ENCODE results near the gene VPS39.

Gene VPS39

GRCh38 chr15:42119446-42119760 lies 88.7 kb downstream of the VPS39 start:
- Histone ChIP-seq H3K4me1 (ENCODE audit: insufficient read depth, low read length) (peaks cover 16% of the 10 kb centered on the region), H3K27me3 (ENCODE audit: insufficient read depth, low read length) (0 out of 2 replicates have a peak, but pooled peaks cover 2% of the 10 kb centered on the region), H3K36me3 (ENCODE audit: insufficient read depth, low read length) (no peaks in the 10 kb centered on the region), H3K27ac (ENCODE audit: low read depth, low read length) (no peak overlapping the region), H3K9me3 (ENCODE audit: insufficient read depth, low read depth, low read length) (0 out of 2 replicates have a peak, but pooled peaks cover 5% of the 10 kb centered on the region), H3K4me3 (ENCODE audit: low read length) (no peak overlapping the region), H3K9ac (ENCODE audit: low read depth, low read length) (no peak overlapping the region)
- 61% methylated on average over 5 of the region's 5 CpGs for WGBS

- Histone ChIP-seq H3K27ac (ENCODE audit: low read depth, low read length) (no peak overlapping the region), H3K9ac (ENCODE audit: low read depth, low read length) (no peak overlapping the region), H3K4me3 (ENCODE audit: low read length) (peak overlapping the region; percentile 28), H3K27me3 (ENCODE audit: insufficient read depth, low read length) (0 out of 2 replicates have a peak, but pooled peaks cover 2% of the 10 kb centered on the region), H3K36me3 (ENCODE audit: insufficient read depth, low read length) (no peaks in the 10 kb centered on the region), H3K4me1 (ENCODE audit: insufficient read depth, low read length) (peaks cover 16% of the 10 kb centered on the region), H3K9me3 (ENCODE audit: insufficient read depth, low read depth, low read length) (0 out of 2 replicates have a peak, but pooled peaks cover 5% of the 10 kb centered on the region)
- 47% methylated on average over 10 of the region's 10 CpGs for WGBS
These were observed 89.3 kb downstream of the VPS39 start for GRCh38 chr15:42118650-42119445.

- Histone ChIP-seq H3K27ac (ENCODE audit: low read depth, low read length) (no peak overlapping the region), H3K9ac (ENCODE audit: low read depth, low read length) (no peak overlapping the region), H3K4me3 (ENCODE audit: low read length) (no peak overlapping the region), H3K36me3 (ENCODE audit: insufficient read depth, low read length) (no peaks in the 10 kb centered on the region), H3K9me3 (ENCODE audit: insufficient read depth, low read depth, low read length) (0 out of 2 replicates have a peak, but pooled peaks cover 5% of the 10 kb centered on the region), H3K27me3 (ENCODE audit: insufficient read depth, low read length) (no peaks in the 10 kb centered on the region), H3K4me1 (ENCODE audit: insufficient read depth, low read length) (no peaks in the 10 kb centered on the region)
- 83% methylated on average over 4 of the region's 4 CpGs for WGBS
These were observed 96.2 kb downstream of the VPS39 start for GRCh38 chr15:42111924-42112323.

- 72% methylated on average over 3 of the region's 3 CpGs for WGBS
- no peaks in the 10 kb centered on the region for H3K9me3 ChIP-seq (ENCODE audit: insufficient read depth, low read depth, low read length)
- no peak overlapping the region for H3K27ac ChIP-seq (ENCODE audit: low read depth, low read length)
- no peaks in the 10 kb centered on the region for H3K4me1 ChIP-seq (ENCODE audit: insufficient read depth, low read length)
- H3K27me3 ChIP-seq (ENCODE audit: insufficient read depth, low read length): no peaks in the 10 kb centered on the region
- H3K36me3 ChIP-seq (ENCODE audit: insufficient read depth, low read length): no peaks in the 10 kb centered on the region
- no peak overlapping the region for H3K9ac ChIP-seq (ENCODE audit: low read depth, low read length)
- no peak overlapping the region for H3K4me3 ChIP-seq (ENCODE audit: low read length)
These were observed 97.7 kb downstream of the VPS39 start for GRCh38 chr15:42110367-42110766.

GRCh38 chr15:42108806-42109205 lies 99.3 kb downstream of the VPS39 start:
- Histone ChIP-seq H3K4me3 (ENCODE audit: low read length) (no peak overlapping the region), H3K9ac (ENCODE audit: low read depth, low read length) (no peak overlapping the region), H3K36me3 (ENCODE audit: insufficient read depth, low read length) (no peaks in the 10 kb centered on the region), H3K9me3 (ENCODE audit: insufficient read depth, low read depth, low read length) (no peaks in the 10 kb centered on the region), H3K4me1 (ENCODE audit: insufficient read depth, low read length) (no peaks in the 10 kb centered on the region), H3K27ac (ENCODE audit: low read depth, low read length) (no peak overlapping the region), H3K27me3 (ENCODE audit: insufficient read depth, low read length) (no peaks in the 10 kb centered on the region)
- 97% methylated on average over 3 of the region's 3 CpGs for WGBS

All from HUES64 (cell line).